GM12891 (cell line): ENCODE data around the gene CNPY2.

ENCODE experiments used
- POLR2A ChIP-seq: IDR thresholded peaks from 2 replicates; pipeline ENCODE4 v1.6.1; 2011; ENCODE audit warnings: low read depth, low read length, control low read depth
- POLR2AphosphoS5 ChIP-seq: IDR thresholded peaks from 2 replicates; pipeline ENCODE4 v1.6.1; 2011; ENCODE audit warnings: low read depth, low read length, control low read depth
- SPI1 ChIP-seq: IDR thresholded peaks from 2 replicates; pipeline ENCODE4 v1.6.1; 2011; ENCODE audit warnings: low read depth, low read length, control low read depth
- TAF1 ChIP-seq: IDR thresholded peaks from 2 replicates; pipeline ENCODE4 v1.6.1; 2011; ENCODE audit warnings: low read depth, low read length, control low read depth

DNA sequence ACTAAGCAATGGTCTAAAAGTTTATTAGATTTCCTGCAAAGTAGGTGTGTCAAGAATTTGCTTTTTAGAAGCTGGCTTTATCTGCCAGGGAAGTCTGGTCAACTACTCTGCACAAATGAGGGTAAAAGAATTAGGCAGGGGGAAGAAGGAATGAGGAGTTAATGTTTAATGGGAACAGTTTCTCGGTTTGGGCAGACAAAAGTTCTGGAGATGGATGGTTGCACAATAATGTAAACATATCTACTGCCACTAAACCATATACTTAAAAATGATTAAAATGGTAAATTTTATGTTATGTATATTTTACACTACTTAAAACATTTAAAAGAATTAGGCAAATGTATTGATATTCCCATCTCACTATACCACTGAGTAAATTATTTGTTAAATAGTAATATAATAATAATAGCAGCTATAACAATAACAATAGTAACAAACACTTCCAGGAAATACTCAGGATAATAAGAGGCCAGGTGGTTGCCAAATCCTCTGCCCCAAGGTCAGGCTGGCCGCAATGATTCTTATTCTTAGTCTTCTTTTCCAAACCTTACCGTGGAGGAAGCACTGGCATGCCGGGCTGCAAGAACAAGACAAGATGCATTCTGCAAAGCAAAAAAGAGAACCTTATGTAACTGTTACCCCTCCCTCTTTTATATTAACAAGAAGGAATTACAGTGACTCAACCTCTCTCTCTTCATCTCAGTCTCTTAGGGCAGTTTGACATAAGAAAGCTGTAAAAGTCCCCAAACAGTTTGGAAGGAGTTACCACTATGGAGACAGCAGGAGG, 29.6 kb downstream of the CNPY2 start:
- no peak for TF ChIP-seq SPI1
- no peak for TF ChIP-seq POLR2A
- TF ChIP-seq TAF1, result no peak
- TF ChIP-seq POLR2AphosphoS5, result no peak
